H9 (cell line): ENCODE measurements around the gene C2CD2. TPM values are rescaled to one million over a fixed set of nuclear protein-coding genes. Genes with fewer than 3 reads are reported as not detected.

Source experiments
- DNase-seq: peaks from one replicate; pipeline ENCODE4 v3.0.0-alpha.2; 2017
- H2AFZ ChIP-seq: one replicate; pipeline ENCODE4 v1.6.1; 2013; ENCODE audit warnings: mild to moderate bottlenecking, low read length, control low read depth, moderate library complexity
- H2AK5ac ChIP-seq: 2 replicates; pipeline ENCODE4 v1.6.1; 2013; ENCODE audit warnings: low read length, control low read depth, mixed read lengths; ENCODE audit not compliant: insufficient read length
- H2BK120ac ChIP-seq: one replicate; pipeline ENCODE4 v1.6.1; 2013; ENCODE audit warnings: low read depth, mild to moderate bottlenecking, low read length, control low read depth, inconsistent platforms; ENCODE audit not compliant: poor library complexity, severe bottlenecking
- H2BK12ac ChIP-seq: 2 replicates; pipeline ENCODE4 v1.6.1; 2013; ENCODE audit warnings: low read length, control low read depth, mixed read lengths, low read depth; ENCODE audit not compliant: insufficient read length
- H2BK15ac ChIP-seq: 2 replicates; pipeline ENCODE4 v1.6.1; 2013; ENCODE audit warnings: low read depth, low read length, control low read depth
- H2BK20ac ChIP-seq: one replicate; pipeline ENCODE4 v1.6.1; 2013; ENCODE audit warnings: low read depth, mild to moderate bottlenecking, low read length, control low read depth, inconsistent platforms; ENCODE audit not compliant: poor library complexity, severe bottlenecking
- H2BK5ac ChIP-seq: 2 replicates; pipeline ENCODE4 v1.6.1; 2013; ENCODE audit warnings: low read length, control low read depth, mixed read lengths; ENCODE audit not compliant: insufficient read length
- H3K14ac ChIP-seq: 2 replicates; pipeline ENCODE4 v1.6.1; 2013; ENCODE audit warnings: low read length, control low read depth; ENCODE audit not compliant: insufficient read depth
- H3K18ac ChIP-seq: 2 replicates; pipeline ENCODE4 v1.6.1; 2013; ENCODE audit warnings: low read depth, mild to moderate bottlenecking, mixed read lengths, low read length, control low read depth; ENCODE audit not compliant: insufficient read length
- H3K23ac ChIP-seq: 2 replicates; pipeline ENCODE4 v1.6.1; 2013; ENCODE audit warnings: low read length, control low read depth, mixed read lengths, low read depth; ENCODE audit not compliant: insufficient read length
- H3K23me2 ChIP-seq: 2 replicates; pipeline ENCODE4 v1.6.1; 2013; ENCODE audit warnings: low read depth, mild to moderate bottlenecking, mixed read lengths, low read length, control low read depth; ENCODE audit not compliant: insufficient read length, poor library complexity, severe bottlenecking
- H3K27ac ChIP-seq: 2 replicates; pipeline ENCODE4 v1.5.1; 2013; ENCODE audit warnings: low read length, control low read depth, mixed read lengths, low read depth; ENCODE audit not compliant: insufficient read length
- H3K27me3 ChIP-seq: 2 replicates; pipeline ENCODE4 v1.6.1; 2013; ENCODE audit warnings: low read length, control low read depth, inconsistent platforms; ENCODE audit not compliant: insufficient read depth
- H3K4ac ChIP-seq: 2 replicates; pipeline ENCODE4 v1.6.1; 2013; ENCODE audit warnings: low read depth, mild to moderate bottlenecking, control low read depth, inconsistent platforms, low read length, moderate library complexity
- H3K4me1 ChIP-seq: 2 replicates; pipeline ENCODE4 v1.6.1; 2013; ENCODE audit warnings: low read length, control low read depth, inconsistent platforms; ENCODE audit not compliant: insufficient read depth
- H3K4me2 ChIP-seq: 2 replicates; pipeline ENCODE4 v1.6.1; 2013; ENCODE audit warnings: low read length, control low read depth, mixed read lengths; ENCODE audit not compliant: insufficient read length, insufficient read depth
- H3K56ac ChIP-seq: 2 replicates; pipeline ENCODE4 v1.6.1; 2013; ENCODE audit warnings: low read depth, mild to moderate bottlenecking, mixed read lengths, low read length, control low read depth; ENCODE audit not compliant: insufficient read length
- H3K79me1 ChIP-seq: 2 replicates; pipeline ENCODE4 v1.6.1; 2013; ENCODE audit warnings: low read depth, mild to moderate bottlenecking, moderate library complexity, low read length, control low read depth, inconsistent platforms; ENCODE audit not compliant: insufficient read depth, poor library complexity, severe bottlenecking
- H3K79me2 ChIP-seq: 2 replicates; pipeline ENCODE4 v1.6.1; 2013; ENCODE audit warnings: low read length, control low read depth, inconsistent platforms; ENCODE audit not compliant: insufficient read depth
- H3K9ac ChIP-seq: 2 replicates; pipeline ENCODE4 v1.6.1; 2013; ENCODE audit warnings: low read length, control low read depth, mixed read lengths; ENCODE audit not compliant: insufficient read length; ENCODE audit errors: extremely low read depth
- H3K9me3 ChIP-seq: one replicate; pipeline ENCODE4 v1.6.1; 2013; ENCODE audit warnings: low read depth, low read length, inconsistent platforms; ENCODE audit not compliant: control insufficient read depth
- H3T11ph ChIP-seq: one replicate; pipeline ENCODE4 v1.6.1; 2013; ENCODE audit warnings: mild to moderate bottlenecking, low read length, control low read depth, inconsistent platforms
- H4K20me1 ChIP-seq: one replicate; pipeline ENCODE4 v1.6.1; 2013; ENCODE audit not compliant: control insufficient read depth, insufficient read length, insufficient read depth
- H4K5ac ChIP-seq: 2 replicates; pipeline ENCODE4 v1.6.1; 2013; ENCODE audit warnings: low read depth, mild to moderate bottlenecking, mixed read lengths, low read length, control low read depth; ENCODE audit not compliant: insufficient read length
- H4K8ac ChIP-seq: replicated peaks from 2 replicates; pipeline ENCODE4 v1.6.1; 2013; ENCODE audit warnings: low read length, control low read depth, mixed read lengths, low read depth; ENCODE audit not compliant: insufficient read length
- H4K91ac ChIP-seq: 2 replicates; pipeline ENCODE4 v1.6.1; 2013; ENCODE audit warnings: low read depth, mild to moderate bottlenecking, moderate library complexity, mixed read lengths, low read length, control low read depth; ENCODE audit not compliant: insufficient read length
- H3K27ac Mint-ChIP-seq, 3 experiments: 2 replicates in 2 of 3; 3 replicates in 1 of 3; pipeline ENCODE4 v1.8.0; 2020 to 2021; ENCODE audit warnings: mixed read lengths in 3 of 3, mild to moderate bottlenecking in 1 of 3, moderate library complexity in 1 of 3
- H3K27me3 Mint-ChIP-seq: 2 replicates; pipeline ENCODE4 v1.8.0; 2021; ENCODE audit warnings: low read depth, mild to moderate bottlenecking, moderate library complexity, mixed read lengths
- H3K36me3 Mint-ChIP-seq, 3 experiments: 2 replicates in 2 of 3; 3 replicates in 1 of 3; pipeline ENCODE4 v1.8.0; 2020 to 2021; ENCODE audit warnings: low read depth in 3 of 3, mixed read lengths in 3 of 3; ENCODE audit not compliant: insufficient read depth in 1 of 3
- H3K4me1 Mint-ChIP-seq, 2 experiments: 2 replicates each; pipeline ENCODE4 v1.8.0; 2020; ENCODE audit warnings: mixed read lengths in 2 of 2
- H3K4me3 Mint-ChIP-seq, 2 experiments: 2 replicates in 1 of 2; 3 replicates in 1 of 2; pipeline ENCODE4 v1.8.0; 2020 to 2021; ENCODE audit warnings: mild to moderate bottlenecking in 2 of 2, mixed read lengths in 2 of 2, moderate library complexity in 1 of 2
- H3K9me3 Mint-ChIP-seq, 2 experiments: 2 replicates in 1 of 2; 3 replicates in 1 of 2; pipeline ENCODE4 v1.8.0; 2020; ENCODE audit warnings: mild to moderate bottlenecking in 2 of 2, mixed read lengths in 2 of 2, moderate library complexity in 1 of 2
- WGBS: extraction: QIAGEN DNeasy Blood & Tissue Kit; methylation state at CpG from one replicate; pipeline ENCODE4 v1.1.7; 2013; ENCODE audit warnings: missing lambda C conversion rate, low lambda C conversion rate, mixed read lengths; ENCODE audit not compliant: insufficient read length; ENCODE audit errors: extremely low coverage; 5-methylcytosine and 5-hydroxymethylcytosine counted together
- total RNA-seq: library from RNA; stranded (reverse); gene quantifications from 2 replicates; pipeline ENCODE4 v1.2.1, GENCODE V29; 2021
- TF ChIP-seq, protein P1 (sequence below): fragments of 200-600 bp; sonication (generic); conservative IDR thresholded peaks from 3 replicates; pipeline ENCODE4 v1.8.0; 2021; ENCODE audit warnings: antibody characterized with exemption, mild to moderate bottlenecking

C2CD2 gene
- total RNA-seq, 1 experiment from 2014 or later, result 14.6 TPM

DNA sequence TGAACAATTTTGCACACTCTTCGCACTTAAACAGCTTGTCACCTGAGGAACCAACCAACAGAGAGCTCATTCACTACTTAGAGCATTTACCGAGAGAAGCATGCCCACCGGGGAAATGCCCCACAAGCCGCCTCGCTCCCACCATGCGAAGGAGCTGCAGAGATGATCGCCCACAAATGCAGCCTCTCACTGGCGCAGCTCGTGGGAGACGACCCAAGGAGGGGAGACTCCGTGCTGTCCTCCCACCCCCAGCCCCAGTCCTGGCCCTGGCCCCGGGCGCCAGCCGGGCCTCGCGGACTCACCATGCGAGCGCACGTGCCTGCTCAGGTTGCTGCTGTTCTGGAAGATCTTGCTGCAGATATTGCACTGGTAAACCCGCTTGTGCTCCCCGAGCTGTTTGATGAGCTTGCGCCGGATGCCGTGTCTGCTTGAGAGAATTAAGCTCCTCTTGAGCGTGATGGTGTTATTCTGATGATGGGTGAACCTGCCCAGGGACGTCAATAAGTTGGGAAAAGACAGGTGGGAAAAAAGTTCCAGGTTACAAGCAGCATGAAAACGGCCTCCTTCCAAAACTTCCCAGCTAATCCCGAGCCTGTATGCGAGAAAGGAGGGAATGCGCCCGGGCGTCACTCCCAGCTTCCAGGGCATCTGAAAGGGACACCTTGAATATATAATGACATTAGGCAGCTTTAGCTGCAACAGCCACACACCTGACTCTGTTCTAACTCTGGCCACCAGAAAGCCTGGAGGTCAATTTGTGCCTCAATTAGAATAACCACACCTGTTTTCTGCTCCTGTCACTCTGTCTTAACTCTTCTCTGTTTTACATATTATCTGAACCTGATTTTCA lies 117.4 kb downstream of the C2CD2 start:
- Histone ChIP-seq H4K8ac (no peak overlapping the region), H3K27me3 (no peaks in the 10 kb centered on the region), H4K20me1 (no peaks in the 10 kb centered on the region), H3K79me1 (no peaks in the 10 kb centered on the region), H2BK20ac (no peak overlapping the region), H3K56ac (no peak overlapping the region), H3K14ac (peak overlapping the region; percentile 34), H3K23ac (no peak overlapping the region), H2AK5ac (no peak overlapping the region), H2BK12ac (no peak overlapping the region), H3K9me3 (no peaks in the 10 kb centered on the region), H3K9ac (no peak overlapping the region), H4K91ac (no peak overlapping the region), H3K4ac (no peak overlapping the region), H2AFZ (no peak overlapping the region), H2BK120ac (no peak overlapping the region), H3T11ph (no peak overlapping the region), H3K79me2 (no peaks in the 10 kb centered on the region), H2BK5ac (no peak overlapping the region), H3K4me2 (no peak overlapping the region), H3K18ac (peak overlapping the region; percentile 47), H3K23me2 (no peaks in the 10 kb centered on the region), H4K5ac (no peak overlapping the region), H3K4me1 (no peaks in the 10 kb centered on the region), H2BK15ac (no peak overlapping the region), H3K27ac (no peak overlapping the region)
- WGBS, result no CpG with 5 or more reads among the region's 32 CpGs
- H3K36me3 Mint-ChIP-seq, result peaks cover 30 to 49% (median 34%) of the 10 kb centered on the region in 3 experiments; a peak in 6 of 7 replicates
- TF ChIP-seq, protein P1, sequence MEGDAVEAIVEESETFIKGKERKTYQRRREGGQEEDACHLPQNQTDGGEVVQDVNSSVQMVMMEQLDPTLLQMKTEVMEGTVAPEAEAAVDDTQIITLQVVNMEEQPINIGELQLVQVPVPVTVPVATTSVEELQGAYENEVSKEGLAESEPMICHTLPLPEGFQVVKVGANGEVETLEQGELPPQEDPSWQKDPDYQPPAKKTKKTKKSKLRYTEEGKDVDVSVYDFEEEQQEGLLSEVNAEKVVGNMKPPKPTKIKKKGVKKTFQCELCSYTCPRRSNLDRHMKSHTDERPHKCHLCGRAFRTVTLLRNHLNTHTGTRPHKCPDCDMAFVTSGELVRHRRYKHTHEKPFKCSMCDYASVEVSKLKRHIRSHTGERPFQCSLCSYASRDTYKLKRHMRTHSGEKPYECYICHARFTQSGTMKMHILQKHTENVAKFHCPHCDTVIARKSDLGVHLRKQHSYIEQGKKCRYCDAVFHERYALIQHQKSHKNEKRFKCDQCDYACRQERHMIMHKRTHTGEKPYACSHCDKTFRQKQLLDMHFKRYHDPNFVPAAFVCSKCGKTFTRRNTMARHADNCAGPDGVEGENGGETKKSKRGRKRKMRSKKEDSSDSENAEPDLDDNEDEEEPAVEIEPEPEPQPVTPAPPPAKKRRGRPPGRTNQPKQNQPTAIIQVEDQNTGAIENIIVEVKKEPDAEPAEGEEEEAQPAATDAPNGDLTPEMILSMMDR, result no peak
- peaks cover 24 to 26% of the 10 kb centered on the region in 2 experiments for H3K4me1 Mint-ChIP-seq
- DNase-seq, result no peak
- H3K9me3 Mint-ChIP-seq, result peaks cover 10 to 12% of the 10 kb centered on the region in 2 experiments
- no peaks in the 10 kb centered on the region for H3K27me3 Mint-ChIP-seq
- H3K4me3 Mint-ChIP-seq, result peak overlapping the region in 1 of 2 experiments; percentile 27; a peak in 2 of 5 replicates
- peak overlapping the region; percentile 84 to 93 (median 92); a peak in 4 of 7 replicates for H3K27ac Mint-ChIP-seq
